ENCODE data around the gene KLHDC7A.

KLHDC7A gene

GRCh38 chr1:18508084-18508483, 27.4 kb downstream of the KLHDC7A start:
- DNase-seq (ENCODE audit: low read depth), result no peak

DNA sequence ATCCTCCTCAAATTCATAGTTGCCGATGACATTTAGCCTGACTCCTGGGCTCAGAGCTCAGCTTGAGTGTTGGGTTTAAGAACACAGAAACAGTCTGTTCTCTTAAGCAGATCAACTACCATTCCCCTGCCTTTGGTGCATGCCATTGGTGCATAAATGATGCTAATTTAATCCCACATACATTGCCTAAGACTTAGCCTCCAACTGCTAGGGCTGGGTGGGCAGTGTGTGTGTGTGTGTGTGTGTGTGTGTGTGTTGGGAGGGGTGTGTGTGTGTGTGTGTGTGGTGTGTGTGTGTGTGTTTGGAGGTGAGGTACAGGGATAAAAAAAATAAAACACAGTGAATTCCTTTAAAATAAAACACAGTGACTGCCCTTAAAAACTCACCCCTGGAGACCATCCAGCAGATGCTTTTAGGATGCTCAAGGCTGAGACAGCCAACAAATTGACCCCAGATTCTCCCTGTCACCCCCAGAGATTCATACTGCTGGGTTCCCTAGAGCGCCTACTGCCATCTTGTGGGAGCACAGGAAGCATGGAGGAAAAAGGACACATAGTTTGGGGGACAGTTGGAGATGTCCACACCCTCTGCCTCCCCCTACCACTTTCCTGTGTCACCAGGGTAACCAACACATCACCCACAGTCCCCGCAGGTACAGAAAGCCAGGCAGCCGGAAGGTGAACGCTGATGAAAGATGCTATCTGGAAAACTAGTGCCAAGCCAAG, 30.6 kb downstream of the KLHDC7A start:
- DNase-seq (ENCODE audit: low read depth), result no peak

- DNase-seq (ENCODE audit: low read depth), result no peak
These were observed 31.1 kb downstream of the KLHDC7A start for GRCh38 chr1:18511874-18512150.

GRCh38 chr1:18512883-18513282, 32.2 kb downstream of the KLHDC7A start:
- no peak for DNase-seq (ENCODE audit: low read depth)

DNA sequence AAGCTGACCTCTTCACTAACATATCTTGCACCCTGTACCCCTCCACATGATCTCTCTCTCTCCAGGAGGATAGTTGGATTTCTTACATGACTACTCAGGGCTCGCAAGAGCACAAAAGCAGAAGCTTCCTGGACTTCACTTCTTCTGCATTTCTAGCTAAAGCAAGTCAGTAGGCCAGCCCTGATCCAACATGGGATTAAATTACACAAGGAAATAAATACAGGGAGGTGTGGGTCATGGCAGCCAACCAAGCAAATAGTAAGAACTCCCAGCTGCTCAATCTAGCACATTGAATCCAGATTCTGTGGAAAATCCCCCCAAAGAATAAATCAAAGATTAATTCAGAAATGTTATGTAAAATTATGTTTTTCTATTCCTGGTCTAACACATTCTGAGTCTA, 33.3 kb downstream of the KLHDC7A start:
- no peak for DNase-seq (ENCODE audit: low read depth)

DNA sequence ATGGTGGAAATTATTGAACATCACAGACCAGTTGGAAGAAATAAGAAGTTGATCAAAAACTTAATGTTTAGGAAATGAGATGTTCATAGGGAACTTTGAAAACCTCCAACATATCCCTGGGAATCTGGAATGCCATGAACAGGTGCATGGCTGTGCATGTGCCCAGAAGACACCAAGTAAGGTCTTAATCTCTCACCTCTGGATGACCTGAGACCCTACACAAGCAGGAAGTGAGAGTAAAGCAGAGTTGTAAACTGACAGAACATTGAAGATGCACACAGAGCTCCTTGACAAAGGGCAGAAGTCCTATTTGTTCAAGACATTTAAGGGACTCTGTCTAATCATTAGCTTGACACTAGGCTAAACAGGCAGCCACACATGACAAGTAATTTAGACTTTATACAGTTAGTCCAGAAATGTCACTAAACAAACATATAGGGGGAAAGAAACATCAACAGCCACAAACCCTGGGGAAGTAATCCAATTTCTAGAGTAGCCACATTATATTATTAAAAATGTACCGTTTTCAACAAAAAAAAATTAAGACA, 34.5 kb downstream of the KLHDC7A start:
- no peak for DNase-seq (ENCODE audit: low read depth)

GRCh38 chr1:18516473-18516872, 35.7 kb downstream of the KLHDC7A start:
- DNase-seq (ENCODE audit: low read depth), result no peak

DNA sequence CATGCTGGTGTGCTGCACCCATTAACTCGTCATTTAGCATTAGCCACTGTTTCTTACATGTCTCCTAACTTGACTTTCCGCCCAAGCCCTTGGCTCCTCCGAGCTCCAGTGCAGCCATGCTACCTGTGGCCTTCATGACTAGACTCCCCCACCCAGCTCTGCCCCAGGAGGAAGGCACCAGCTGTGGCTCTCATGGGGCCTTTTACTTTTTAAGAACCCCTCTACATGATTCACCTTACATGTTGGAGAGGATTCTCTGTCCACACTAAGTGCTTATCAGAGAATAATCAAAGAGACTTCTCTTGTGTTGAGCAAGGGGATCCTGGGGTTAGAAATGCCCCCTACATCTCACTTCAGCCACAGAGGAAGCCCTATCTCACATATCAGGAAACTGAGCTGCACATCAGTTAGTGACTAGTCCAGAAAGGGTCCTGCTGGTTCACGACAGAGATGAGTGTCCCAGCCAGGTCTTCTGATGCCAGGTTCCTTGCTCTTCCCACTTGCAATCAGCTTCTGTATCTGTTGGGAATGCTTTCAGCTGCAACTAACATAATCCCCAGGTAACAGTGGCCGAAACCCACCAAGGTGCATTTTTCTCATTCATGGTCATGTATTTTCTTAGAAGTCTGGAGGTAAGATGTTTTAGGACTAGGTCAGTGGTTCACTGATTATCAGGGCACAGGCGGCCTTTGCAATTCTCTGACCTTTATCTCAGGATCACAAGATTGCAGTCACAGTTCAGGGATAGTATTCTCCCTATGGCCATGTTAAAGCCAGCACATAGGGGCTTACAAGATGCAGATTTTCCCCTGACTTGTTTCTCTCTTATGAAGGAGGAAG, 45.9 kb downstream of the KLHDC7A start:
- no peak for DNase-seq (ENCODE audit: low read depth)

DNA sequence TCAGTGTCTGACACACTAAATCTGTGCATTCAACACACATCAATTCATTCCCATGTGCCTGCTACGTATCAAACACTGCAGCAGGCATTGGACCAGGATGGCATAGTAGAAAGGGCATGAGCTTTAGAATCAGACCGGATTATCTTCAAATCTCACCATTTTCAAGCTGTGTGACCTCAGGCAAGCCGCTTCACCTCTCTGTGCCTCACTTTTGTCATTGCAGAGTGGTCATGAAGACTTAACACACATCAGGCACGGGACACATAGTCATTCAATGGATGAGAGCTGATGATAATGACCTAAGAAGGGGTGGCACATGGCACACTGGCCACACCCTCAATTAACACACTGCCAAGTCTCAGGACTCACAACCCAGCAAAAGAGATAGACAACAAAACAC, 46.8 kb downstream of the KLHDC7A start:
- DNase-seq (ENCODE audit: low read depth), result no peak

DNA sequence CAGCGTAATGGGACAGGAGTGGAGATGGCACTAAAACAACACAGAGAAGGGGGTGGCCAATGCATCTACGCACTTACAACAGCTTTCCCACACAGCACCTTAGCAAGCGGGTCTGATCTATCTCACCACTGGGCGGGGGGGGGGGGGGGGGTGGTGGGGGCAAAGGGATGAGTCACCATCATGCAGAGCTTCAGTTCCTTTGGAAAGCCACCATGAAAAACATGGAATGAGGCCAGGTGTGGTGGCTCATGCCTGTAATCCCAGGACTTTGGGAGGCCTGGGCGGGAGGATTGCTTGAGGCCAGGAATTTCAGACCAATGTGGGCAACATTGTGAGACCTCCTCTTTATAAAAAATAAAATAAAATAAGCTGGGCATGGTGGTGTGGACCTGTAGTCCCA, 47.2 kb downstream of the KLHDC7A start:
- no peak for DNase-seq (ENCODE audit: low read depth)

- no peak for DNase-seq (ENCODE audit: low read depth)
These were observed 47.9 kb downstream of the KLHDC7A start for GRCh38 chr1:18528616-18529015.

GRCh38 chr1:18529714-18530113, 49.0 kb downstream of the KLHDC7A start:
- no peak for DNase-seq (ENCODE audit: low read depth)

- no peak for DNase-seq (ENCODE audit: low read depth)
These were observed 50.1 kb downstream of the KLHDC7A start for GRCh38 chr1:18530587-18531502.

- DNase-seq (ENCODE audit: low read depth), result no peak
These were observed 50.7 kb downstream of the KLHDC7A start for GRCh38 chr1:18531503-18531845.

- no peak for DNase-seq (ENCODE audit: low read depth)
These were observed 51.9 kb downstream of the KLHDC7A start for GRCh38 chr1:18532390-18533170.

GRCh38 chr1:18533259-18533658, 52.5 kb downstream of the KLHDC7A start:
- DNase-seq (ENCODE audit: low read depth), result no peak

DNA sequence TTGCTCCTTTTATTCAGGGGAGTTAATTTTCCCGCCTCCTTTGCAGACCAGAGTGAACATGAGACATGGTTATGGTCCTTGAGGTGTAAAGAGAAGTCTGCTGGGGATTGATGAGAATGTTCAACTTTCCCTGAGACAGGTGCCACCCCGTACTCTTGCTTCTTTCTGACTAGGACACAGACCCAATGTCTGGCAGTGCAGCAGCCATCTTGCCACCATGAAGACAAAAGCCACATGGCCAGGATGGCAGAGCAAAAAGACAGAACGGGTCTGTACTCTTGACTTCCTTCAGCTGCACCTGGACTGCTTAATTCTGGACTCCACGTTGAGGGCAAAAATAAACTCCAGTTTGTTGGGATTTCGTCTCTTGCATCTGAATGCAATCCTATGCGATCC, 54.1 kb downstream of the KLHDC7A start:
- DNase-seq (ENCODE audit: low read depth), result no peak

Measured in HS-5 (cell line).